Astrocyte (in vitro differentiated cells and primary cell): ENCODE results near the gene SALL2. TPM values are rescaled to one million over a fixed set of nuclear protein-coding genes. Genes with fewer than 3 reads are reported as not detected.

Experiments used
- DNase-seq: peaks from one replicate; pipeline ENCODE4 v3.0.0-alpha.2; 2010; ENCODE audit warnings: low read depth
- FAIRE-seq: peaks from 2 replicates; lab custom pipeline; 2011; peaks lifted over from hg19 to GRCh38; lab: Jason Lieb, UNC
- H2AFZ ChIP-seq: 2 replicates; pipeline ENCODE4 v1.6.0; 2012; ENCODE audit warnings: low read depth, low read length, inconsistent platforms
- H3K27ac ChIP-seq: 2 replicates; pipeline ENCODE4 v1.5.1; 2011; ENCODE audit warnings: low read depth, low read length, inconsistent platforms
- H3K27me3 ChIP-seq: 2 replicates; pipeline ENCODE4 v1.6.0; 2011; ENCODE audit warnings: low read length, inconsistent platforms; ENCODE audit not compliant: insufficient read depth
- H3K36me3 ChIP-seq: 2 replicates; pipeline ENCODE4 v1.5.1; 2011; ENCODE audit warnings: low read length, inconsistent platforms; ENCODE audit not compliant: insufficient read depth
- H3K4me1 ChIP-seq: 2 replicates; pipeline ENCODE4 v1.5.1; 2011; ENCODE audit warnings: low read length, inconsistent platforms; ENCODE audit not compliant: insufficient read depth
- H3K4me2 ChIP-seq: 2 replicates; pipeline ENCODE4 v1.6.0; 2012; ENCODE audit warnings: low read length, inconsistent platforms
- H3K4me3 ChIP-seq: 2 replicates; pipeline ENCODE4 v1.5.1; 2011; ENCODE audit warnings: low read depth, mild to moderate bottlenecking, low read length, inconsistent platforms; ENCODE audit not compliant: insufficient read depth
- H3K79me2 ChIP-seq: 2 replicates; pipeline ENCODE4 v1.6.0; 2012; ENCODE audit warnings: mild to moderate bottlenecking, low read length, inconsistent platforms; ENCODE audit not compliant: insufficient read depth
- H3K9ac ChIP-seq: 2 replicates; pipeline ENCODE4 v1.6.0; 2012; ENCODE audit warnings: mild to moderate bottlenecking, low read length, inconsistent platforms
- H3K9me3 ChIP-seq: 2 replicates; pipeline ENCODE4 v1.5.1; 2012; ENCODE audit warnings: low read depth, mild to moderate bottlenecking, low read length, inconsistent platforms; ENCODE audit not compliant: insufficient read depth
- H4K20me1 ChIP-seq: 2 replicates; pipeline ENCODE4 v1.6.0; 2012; ENCODE audit warnings: low read length, inconsistent platforms; ENCODE audit not compliant: insufficient read depth
- H3K27ac Mint-ChIP-seq: one replicate; pipeline ENCODE4 v1.8.0; 2021; ENCODE audit warnings: mild to moderate bottlenecking, mixed read lengths; ENCODE audit not compliant: unreplicated experiment
- H3K27me3 Mint-ChIP-seq: one replicate; pipeline ENCODE4 v1.8.0; 2021; ENCODE audit warnings: low read depth, mixed read lengths; ENCODE audit not compliant: unreplicated experiment
- H3K36me3 Mint-ChIP-seq: one replicate; pipeline ENCODE4 v1.8.0; 2021; ENCODE audit warnings: low read depth, mixed read lengths; ENCODE audit not compliant: unreplicated experiment
- H3K4me1 Mint-ChIP-seq: one replicate; pipeline ENCODE4 v1.8.0; 2021; ENCODE audit warnings: low read depth, mixed read lengths; ENCODE audit not compliant: unreplicated experiment
- H3K4me3 Mint-ChIP-seq: one replicate; pipeline ENCODE4 v1.8.0; 2021; ENCODE audit warnings: mild to moderate bottlenecking, moderate library complexity, mixed read lengths; ENCODE audit not compliant: unreplicated experiment
- H3K9me3 Mint-ChIP-seq: one replicate; pipeline ENCODE4 v1.8.0; 2021; ENCODE audit warnings: mild to moderate bottlenecking, mixed read lengths; ENCODE audit not compliant: unreplicated experiment
- EZH2 ChIP-seq: IDR thresholded peaks from 2 replicates; pipeline ENCODE4 v1.6.1; 2012; ENCODE audit warnings: mild to moderate bottlenecking, low read length, inconsistent platforms; ENCODE audit not compliant: insufficient read depth
- total RNA-seq: library from RNA; stranded (reverse); gene quantifications from 2 replicates; pipeline ENCODE4 v1.2.1, GENCODE V29; 2021
- TF ChIP-seq, protein P1 (sequence below): IDR thresholded peaks from 2 replicates; pipeline ENCODE4 v1.5.1; 2011; ENCODE audit warnings: low read depth, mild to moderate bottlenecking, inconsistent platforms, low read length, moderate library complexity; ENCODE audit not compliant: insufficient read depth

The SALL2 gene
- total RNA-seq, 1 donor from 2014 or later, result 34.5 TPM

DNA sequence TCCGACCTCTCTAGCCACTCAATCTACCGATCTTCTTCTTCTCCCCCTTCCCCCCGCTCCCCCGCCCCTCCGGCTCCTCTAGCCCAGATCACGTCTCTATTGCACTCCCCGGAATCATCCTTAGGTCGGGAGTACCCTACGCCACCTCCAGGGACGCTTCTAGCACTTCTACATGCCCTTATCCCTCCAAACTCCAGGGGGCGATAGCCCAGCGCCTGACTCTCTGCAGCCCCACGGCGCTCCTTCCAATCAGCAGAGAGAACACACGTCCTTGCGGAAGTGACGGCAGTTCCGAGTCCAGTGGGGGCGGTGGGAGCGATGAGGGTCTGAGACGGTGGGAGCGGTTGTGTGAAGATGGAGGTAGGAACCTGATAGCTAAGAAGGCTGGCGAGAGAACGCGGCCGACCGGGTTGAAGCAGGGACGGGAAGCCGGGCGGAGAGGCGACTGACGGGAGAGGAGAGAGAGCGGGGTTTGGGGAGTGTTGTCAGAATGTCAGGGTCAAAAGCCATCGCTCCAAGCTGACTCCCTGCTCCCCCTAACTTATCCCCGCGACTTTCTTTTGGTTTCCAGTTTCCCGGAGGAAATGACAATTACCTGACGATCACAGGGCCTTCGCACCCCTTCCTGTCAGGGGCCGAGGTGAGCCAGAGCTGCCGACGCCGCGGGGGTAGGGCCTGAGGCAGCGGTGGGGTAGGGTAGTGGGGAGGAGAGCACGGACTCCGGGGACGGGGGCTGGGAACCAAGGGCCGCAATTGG is 49.0 kb downstream of the SALL2 start, which contains the start of the genes RAB2B and TOX4:
Gene RAB2B (minus strand): TSS at position 35 of the 757 bp plus-strand sequence. CDS start 87 bp downstream, outside the sequence.
Gene TOX4 (plus strand): TSS at position 271 of the 757 bp plus-strand sequence. CDS start 84 bp downstream, at position 355.
- H3K27me3 ChIP-seq, result no peaks in the 10 kb centered on the region
- peaks cover 64% of the 10 kb centered on the region for H3K79me2 ChIP-seq
- H3K27ac Mint-ChIP-seq, result peak within 1 kb of the TSS; percentile 97
- peak within 1 kb of the TSS; percentile 92 for H3K27ac ChIP-seq
- no peak for TF ChIP-seq EZH2
- TF ChIP-seq, protein P1, sequence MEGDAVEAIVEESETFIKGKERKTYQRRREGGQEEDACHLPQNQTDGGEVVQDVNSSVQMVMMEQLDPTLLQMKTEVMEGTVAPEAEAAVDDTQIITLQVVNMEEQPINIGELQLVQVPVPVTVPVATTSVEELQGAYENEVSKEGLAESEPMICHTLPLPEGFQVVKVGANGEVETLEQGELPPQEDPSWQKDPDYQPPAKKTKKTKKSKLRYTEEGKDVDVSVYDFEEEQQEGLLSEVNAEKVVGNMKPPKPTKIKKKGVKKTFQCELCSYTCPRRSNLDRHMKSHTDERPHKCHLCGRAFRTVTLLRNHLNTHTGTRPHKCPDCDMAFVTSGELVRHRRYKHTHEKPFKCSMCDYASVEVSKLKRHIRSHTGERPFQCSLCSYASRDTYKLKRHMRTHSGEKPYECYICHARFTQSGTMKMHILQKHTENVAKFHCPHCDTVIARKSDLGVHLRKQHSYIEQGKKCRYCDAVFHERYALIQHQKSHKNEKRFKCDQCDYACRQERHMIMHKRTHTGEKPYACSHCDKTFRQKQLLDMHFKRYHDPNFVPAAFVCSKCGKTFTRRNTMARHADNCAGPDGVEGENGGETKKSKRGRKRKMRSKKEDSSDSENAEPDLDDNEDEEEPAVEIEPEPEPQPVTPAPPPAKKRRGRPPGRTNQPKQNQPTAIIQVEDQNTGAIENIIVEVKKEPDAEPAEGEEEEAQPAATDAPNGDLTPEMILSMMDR, result peak; percentile 89
- peak within 1 kb of the TSS; percentile 98 for H3K4me3 ChIP-seq
- peak within 1 kb of the TSS; percentile 99 for H3K4me2 ChIP-seq
- H3K27me3 Mint-ChIP-seq, result no peaks in the 10 kb centered on the region
- peaks cover 7% of the 10 kb centered on the region for H3K36me3 ChIP-seq
- peak within 1 kb of the TSS; percentile 99 for H3K9ac ChIP-seq
- H3K4me1 ChIP-seq, result peaks cover 11% of the 10 kb centered on the region
- H3K4me3 Mint-ChIP-seq, result peak within 1 kb of the TSS; percentile 100
- no peaks in the 10 kb centered on the region for H3K9me3 Mint-ChIP-seq
- H3K4me1 Mint-ChIP-seq, result peaks cover 4% of the 10 kb centered on the region
- peaks cover 5% of the 10 kb centered on the region for H3K36me3 Mint-ChIP-seq
- no peaks in the 10 kb centered on the region for H3K9me3 ChIP-seq
- peak within 1 kb of the TSS; percentile 88 for H2AFZ ChIP-seq
- peak; percentile 96 for DNase-seq
- FAIRE-seq, result no peak
- H4K20me1 ChIP-seq, result peaks cover 15% of the 10 kb centered on the region

DNA sequence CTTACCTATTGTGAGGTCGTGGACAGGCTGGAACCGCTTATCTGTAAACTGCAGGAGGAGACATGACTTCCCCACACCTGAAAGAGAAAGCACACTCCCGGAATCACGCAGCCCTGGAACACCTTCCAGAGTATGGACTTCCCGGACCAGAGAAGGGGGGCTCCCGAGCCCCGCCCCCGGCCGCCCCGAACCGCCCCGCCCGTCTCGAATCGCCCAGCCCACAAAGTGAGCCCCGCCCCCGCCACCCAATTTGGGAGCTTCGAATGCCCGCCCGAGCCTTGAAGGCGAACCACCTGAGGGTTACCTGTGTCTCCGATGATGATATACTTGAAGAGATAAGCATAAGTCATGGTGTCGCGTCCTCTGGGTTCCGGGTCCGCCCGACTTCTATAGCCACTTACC is 49.6 kb downstream of the SALL2 start:
- Mint-ChIP-seq H3K9me3 (no peaks in the 10 kb centered on the region), H3K27ac (peak overlapping the region; percentile 97), H3K36me3 (peaks cover 5% of the 10 kb centered on the region), H3K4me1 (peaks cover 4% of the 10 kb centered on the region), H3K27me3 (no peaks in the 10 kb centered on the region), H3K4me3 (peak overlapping the region; percentile 100)
- peak; percentile 42 for DNase-seq
- TF ChIP-seq, protein P1, result no peak
- TF ChIP-seq EZH2, result no peak
- peak overlapping the region; percentile 94 for H3K4me2 ChIP-seq
- H4K20me1 ChIP-seq, result peaks cover 12% of the 10 kb centered on the region
- H3K4me3 ChIP-seq, result peak overlapping the region; percentile 88
- peaks cover 11% of the 10 kb centered on the region for H3K4me1 ChIP-seq
- peak overlapping the region; percentile 99 for H3K9ac ChIP-seq
- H2AFZ ChIP-seq, result peak overlapping the region; percentile 85
- no peaks in the 10 kb centered on the region for H3K27me3 ChIP-seq
- no peaks in the 10 kb centered on the region for H3K9me3 ChIP-seq
- H3K79me2 ChIP-seq, result peaks cover 58% of the 10 kb centered on the region
- peaks cover 7% of the 10 kb centered on the region for H3K36me3 ChIP-seq
- H3K27ac ChIP-seq, result peak overlapping the region; percentile 75
- no peak for FAIRE-seq
